ENCODE measurements around the gene ESR1. TPM values are rescaled to one million over a fixed set of nuclear protein-coding genes. Genes with fewer than 3 reads are reported as not detected.

The ESR1 gene
- total RNA-seq, 1 donor from 2014 or later: 17.5 TPM

- Mint-ChIP-seq H3K27ac (no peak overlapping the region), H3K36me3 (ENCODE audit: low read depth) (no peaks in the 10 kb centered on the region), H3K4me3 (no peak overlapping the region), H3K27me3 (no peaks in the 10 kb centered on the region), H3K9me3 (no peaks in the 10 kb centered on the region), H3K4me1 (no peaks in the 10 kb centered on the region)
- no peak for TF ChIP-seq CTCF (IDR thresholded peaks at IDR 0.05)
- no peak for ATAC-seq (ENCODE audit: low read depth)
- POLR2A ChIA-PET: no interaction called here
- intact Hi-C loops (cut with micrococcal nuclease): no loop called here
- CTCF ChIA-PET: no interaction called here
- DNase-seq: no peak
Measured at GRCh38 chr6:152087096-152087495, 279.6 kb downstream of the ESR1 start.

GRCh38 chr6:152087701-152088100 lies 280.2 kb downstream of the ESR1 start:
- intact Hi-C loops (cut with micrococcal nuclease): no loop called here
- Mint-ChIP-seq H3K36me3 (ENCODE audit: low read depth) (no peaks in the 10 kb centered on the region), H3K27ac (no peak overlapping the region), H3K27me3 (no peaks in the 10 kb centered on the region), H3K4me3 (no peak overlapping the region), H3K4me1 (no peaks in the 10 kb centered on the region), H3K9me3 (no peaks in the 10 kb centered on the region)
- TF ChIP-seq CTCF (IDR thresholded peaks at IDR 0.05): no peak
- ATAC-seq (ENCODE audit: low read depth) (no peak), DNase-seq (no peak)
- POLR2A ChIA-PET: no interaction called here
- CTCF ChIA-PET: no interaction called here

GRCh38 chr6:152089992-152090391 lies 282.5 kb downstream of the ESR1 start:
- Mint-ChIP-seq H3K27ac (no peak overlapping the region), H3K9me3 (no peaks in the 10 kb centered on the region), H3K27me3 (no peaks in the 10 kb centered on the region), H3K36me3 (ENCODE audit: low read depth) (no peaks in the 10 kb centered on the region), H3K4me3 (no peak overlapping the region), H3K4me1 (no peaks in the 10 kb centered on the region)
- POLR2A ChIA-PET: no interaction called here
- intact Hi-C loops (cut with micrococcal nuclease): no loop called here
- CTCF ChIA-PET: no interaction called here
- no peak for ATAC-seq (ENCODE audit: low read depth)
- no peak for TF ChIP-seq CTCF (IDR thresholded peaks at IDR 0.05)
- DNase-seq: no peak

GRCh38 chr6:152091201-152091600 lies 283.7 kb downstream of the ESR1 start:
- DNase-seq: no peak
- CTCF ChIA-PET: no interaction called here
- intact Hi-C loops (cut with micrococcal nuclease): no loop called here

GRCh38 chr6:152091851-152092341 lies 284.4 kb downstream of the ESR1 start:
- H3K27me3 Mint-ChIP-seq: no peaks in the 10 kb centered on the region
- no peak for TF ChIP-seq CTCF (IDR thresholded peaks at IDR 0.05)
- no peaks in the 10 kb centered on the region for H3K4me1 Mint-ChIP-seq
- no peak overlapping the region for H3K4me3 Mint-ChIP-seq
- H3K36me3 Mint-ChIP-seq (ENCODE audit: low read depth): no peaks in the 10 kb centered on the region
- ChIA-PET POLR2A (no interaction called here), CTCF (interaction anchor here (1.9 kb wide), 1 partner anchor 33 kb away, joined by 6 read pairs; no protein-coding TSS in a partner anchor)
- intact Hi-C loops (cut with micrococcal nuclease): no loop called here
- no peaks in the 10 kb centered on the region for H3K9me3 Mint-ChIP-seq
- DNase-seq (no peak), ATAC-seq (ENCODE audit: low read depth) (no peak)
- H3K27ac Mint-ChIP-seq: no peak overlapping the region

More at GRCh38 chr6:152091201-152091600, 283.7 kb downstream of the ESR1 start:
- ATAC-seq (ENCODE audit: low read depth): no peak
- POLR2A ChIA-PET: no interaction called here
- no peaks in the 10 kb centered on the region for H3K27me3 Mint-ChIP-seq
- no peaks in the 10 kb centered on the region for H3K4me1 Mint-ChIP-seq
- no peaks in the 10 kb centered on the region for H3K36me3 Mint-ChIP-seq (ENCODE audit: low read depth)
- H3K4me3 Mint-ChIP-seq: no peak overlapping the region
- H3K9me3 Mint-ChIP-seq: no peaks in the 10 kb centered on the region
- H3K27ac Mint-ChIP-seq: no peak overlapping the region
- TF ChIP-seq CTCF (IDR thresholded peaks at IDR 0.05): no peak
